NCI-H510A treated with DMSO at 0.1 percent for 48 hours (cell line): Measurements from ENCODE around the gene PGLYRP2.
"Not testable (repeated sequence)": the region's sequence is repeated elsewhere in the genome, so short reads cannot be mapped to it uniquely, and the experiment has no call there.

Experiments
- DNase-seq: peaks from one replicate; lab custom pipeline; 2025; lab: John Stamatoyannopoulos, UW

PGLYRP2 gene, protein sequence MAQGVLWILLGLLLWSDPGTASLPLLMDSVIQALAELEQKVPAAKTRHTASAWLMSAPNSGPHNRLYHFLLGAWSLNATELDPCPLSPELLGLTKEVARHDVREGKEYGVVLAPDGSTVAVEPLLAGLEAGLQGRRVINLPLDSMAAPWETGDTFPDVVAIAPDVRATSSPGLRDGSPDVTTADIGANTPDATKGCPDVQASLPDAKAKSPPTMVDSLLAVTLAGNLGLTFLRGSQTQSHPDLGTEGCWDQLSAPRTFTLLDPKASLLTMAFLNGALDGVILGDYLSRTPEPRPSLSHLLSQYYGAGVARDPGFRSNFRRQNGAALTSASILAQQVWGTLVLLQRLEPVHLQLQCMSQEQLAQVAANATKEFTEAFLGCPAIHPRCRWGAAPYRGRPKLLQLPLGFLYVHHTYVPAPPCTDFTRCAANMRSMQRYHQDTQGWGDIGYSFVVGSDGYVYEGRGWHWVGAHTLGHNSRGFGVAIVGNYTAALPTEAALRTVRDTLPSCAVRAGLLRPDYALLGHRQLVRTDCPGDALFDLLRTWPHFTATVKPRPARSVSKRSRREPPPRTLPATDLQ

DNA sequence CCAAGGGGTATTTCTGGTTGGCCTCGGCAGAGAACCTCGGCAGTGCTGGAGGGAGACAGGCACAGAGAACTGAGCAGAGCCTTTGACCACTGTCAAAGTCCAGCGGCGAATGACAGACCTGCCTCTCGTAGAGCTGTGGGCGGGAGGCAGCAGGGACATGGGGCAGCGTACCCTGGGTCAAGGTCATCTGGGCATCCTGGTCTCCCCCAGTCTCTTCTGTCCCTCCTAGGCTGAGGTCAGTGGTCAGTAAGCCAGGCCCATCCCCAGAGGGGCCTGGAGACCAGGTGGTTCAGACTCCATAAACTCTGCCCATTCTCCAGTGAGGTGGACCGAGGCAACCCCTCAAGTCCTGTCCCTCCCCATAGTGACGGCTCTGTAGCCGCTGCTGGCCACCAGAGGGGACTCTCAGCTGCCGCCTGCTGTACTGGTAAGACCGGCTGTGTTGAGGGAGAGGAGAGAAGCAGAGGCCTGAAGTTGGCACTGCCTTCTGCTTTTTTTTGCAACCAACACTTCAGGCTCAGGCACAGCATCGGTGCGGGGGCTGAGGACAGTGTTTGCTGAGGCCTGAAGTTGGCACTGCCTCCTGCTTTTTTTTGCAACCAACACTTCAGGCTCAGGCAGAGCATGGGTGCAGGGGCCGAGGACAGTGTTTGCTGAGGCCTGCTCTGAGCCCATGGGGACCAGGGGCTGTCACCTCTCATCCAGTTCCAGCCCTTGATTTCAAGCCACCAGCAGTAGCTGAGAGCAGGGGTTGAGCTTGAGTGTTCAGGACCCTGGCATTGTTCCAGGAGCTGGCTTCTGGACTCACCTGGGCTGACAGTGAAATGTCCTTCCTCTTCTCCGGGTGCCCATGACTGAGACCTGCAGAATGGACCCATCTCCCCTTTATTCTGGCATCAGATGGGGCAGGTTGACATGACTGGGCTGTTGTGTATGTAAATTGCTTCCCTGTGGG is at the start of gene PGLYRP2:
Gene PGLYRP2 (minus strand): TSS at position 111 of the 955 bp plus-strand sequence. CDS start 130 bp downstream, outside the sequence.
- no peak for DNase-seq

DNA sequence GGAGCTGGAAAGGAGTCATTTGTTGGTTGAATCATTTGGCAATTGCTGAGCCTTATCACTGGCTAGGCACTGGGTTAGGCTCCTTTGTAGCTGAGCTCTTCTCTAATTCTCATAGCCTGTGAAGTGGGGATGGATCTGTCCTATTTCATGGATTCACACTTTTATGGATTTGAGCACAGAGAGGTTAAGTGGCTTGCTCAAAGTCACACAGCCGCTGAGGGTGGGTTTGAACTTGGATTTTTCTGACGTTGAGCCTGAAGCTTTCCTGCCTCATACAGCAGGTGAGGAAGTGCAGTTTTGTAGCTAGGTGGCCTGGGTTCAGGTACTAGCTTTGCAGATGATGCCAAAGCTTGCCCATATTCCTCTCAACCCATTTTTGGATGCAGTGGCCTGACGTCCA is 48.4 kb upstream of the PGLYRP2 start:
- DNase-seq, result no peak

DNA sequence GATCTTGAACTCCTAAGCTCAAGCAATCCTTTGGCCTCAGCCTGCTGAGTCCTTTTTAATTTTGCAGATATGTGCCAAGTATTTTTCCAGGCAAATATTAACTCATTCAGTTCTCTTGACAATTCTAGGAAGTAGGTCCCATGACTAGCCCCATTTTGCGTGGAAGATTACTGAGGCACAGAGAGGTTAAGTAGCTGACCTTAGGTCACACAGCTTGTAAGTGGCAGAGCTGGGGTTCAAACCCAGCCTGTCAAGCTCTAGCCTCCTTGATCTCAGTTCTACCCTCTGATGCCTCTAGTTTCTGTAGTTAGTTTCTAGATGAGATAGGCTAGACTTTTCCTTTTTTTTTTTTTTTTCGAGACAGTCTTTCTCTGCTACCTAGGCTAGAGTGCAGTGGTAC is 47.1 kb upstream of the PGLYRP2 start:
- no peak for DNase-seq

DNA sequence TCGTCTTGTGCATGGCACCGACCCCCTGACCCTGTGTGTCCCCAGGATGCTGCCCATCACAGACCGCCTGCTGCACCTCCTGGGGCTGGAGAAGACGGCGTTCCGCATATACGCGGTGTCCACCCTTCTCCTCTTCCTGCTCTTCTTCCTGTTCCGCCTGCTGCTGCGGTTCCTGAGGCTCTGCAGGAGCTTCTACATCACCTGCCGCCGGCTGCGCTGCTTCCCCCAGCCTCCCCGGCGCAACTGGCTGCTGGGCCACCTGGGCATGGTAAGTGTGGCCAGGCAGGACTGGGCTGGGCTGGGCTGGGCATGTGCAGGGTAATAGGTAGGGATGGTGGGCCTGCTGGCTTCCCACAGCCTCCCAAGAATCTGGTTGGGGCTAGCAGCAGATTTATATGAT is 46.0 kb upstream of the PGLYRP2 start:
- no peak for DNase-seq

DNA sequence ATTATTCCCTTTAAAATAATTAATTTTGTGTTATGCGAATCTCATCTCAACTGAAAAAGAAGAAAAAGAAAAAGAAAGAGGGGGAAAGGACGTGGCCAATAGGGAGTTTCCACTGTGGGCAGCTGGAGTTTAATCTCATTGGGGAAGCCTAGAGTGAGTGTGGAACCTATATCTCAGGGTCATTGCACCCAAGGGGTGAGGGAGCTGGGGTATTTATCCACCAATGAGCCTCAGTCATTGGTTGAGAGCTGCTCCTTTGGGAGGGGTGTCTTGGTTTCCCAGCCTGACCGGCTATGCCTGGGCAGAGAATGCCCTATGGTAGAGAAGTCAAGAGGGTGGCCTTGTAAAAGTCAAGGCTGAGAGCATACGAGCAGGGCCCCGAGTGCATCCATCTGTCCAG is 45.5 kb upstream of the PGLYRP2 start:
- no peak for DNase-seq

DNA sequence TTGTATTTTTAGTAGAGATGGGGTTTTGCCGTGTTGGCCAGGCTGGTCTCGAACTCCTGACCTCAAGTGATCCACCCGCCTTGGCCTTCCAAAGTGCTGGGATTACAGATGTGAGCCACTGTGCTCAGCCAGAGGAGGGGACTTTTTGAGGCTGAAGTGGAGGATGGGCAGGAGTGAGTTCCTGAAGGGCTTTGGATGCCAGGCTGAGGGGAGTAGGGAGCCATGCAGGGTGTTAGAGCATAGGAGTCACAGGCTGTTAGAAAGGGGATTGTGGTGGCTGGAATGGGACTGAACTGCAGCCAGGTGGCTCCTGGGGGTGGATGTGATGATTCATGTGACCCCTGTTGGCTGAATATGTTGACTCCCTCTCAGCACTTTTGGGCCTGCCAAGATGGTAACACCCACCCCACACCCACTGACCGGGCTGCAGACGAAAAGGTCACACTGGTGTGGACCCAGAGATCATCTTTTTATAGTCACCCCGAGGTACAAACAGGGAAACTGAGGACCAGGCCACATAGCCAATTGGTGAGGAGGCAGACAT is 40.2 kb upstream of the PGLYRP2 start:
- no peak for DNase-seq

DNA sequence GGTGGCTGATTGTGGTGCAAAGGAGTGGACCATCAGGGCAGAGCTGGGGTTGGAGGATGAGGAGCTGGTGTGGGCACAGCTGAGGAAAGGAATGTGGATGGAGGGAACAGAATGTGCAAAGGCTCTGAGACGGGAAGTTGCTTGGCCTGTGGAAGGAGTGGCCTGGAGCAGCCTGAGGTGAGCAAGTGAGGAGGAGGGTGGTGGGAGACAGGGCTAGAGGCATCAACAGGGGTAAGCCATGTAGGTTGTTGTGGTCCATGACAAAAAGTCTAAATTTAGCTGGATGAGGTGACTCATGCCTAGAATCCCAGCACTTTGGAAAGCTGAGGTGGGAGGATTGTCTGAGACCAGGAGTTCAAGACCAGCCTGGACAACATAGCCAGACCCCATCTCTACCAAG is 38.5 kb upstream of the PGLYRP2 start:
- no peak for DNase-seq

DNA sequence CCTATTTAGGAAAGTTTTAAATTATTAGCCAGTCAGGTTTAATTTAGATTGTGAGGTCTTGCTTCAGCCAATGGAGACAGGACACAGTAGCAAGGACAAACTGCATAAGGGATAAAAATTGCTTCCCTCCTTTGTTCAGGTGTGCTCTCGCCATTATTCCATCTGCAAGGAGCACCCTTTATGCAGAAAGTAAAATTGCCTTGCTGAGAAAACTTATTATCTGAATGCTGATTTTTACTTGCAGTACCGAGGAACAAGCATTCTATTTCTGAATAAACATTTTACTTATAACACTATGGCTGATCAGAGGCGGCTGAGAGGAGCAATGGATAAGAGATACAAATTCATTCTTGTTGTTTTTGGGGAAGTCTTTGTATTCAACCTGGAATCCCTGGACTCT is 37.1 kb upstream of the PGLYRP2 start:
- no peak for DNase-seq

DNA sequence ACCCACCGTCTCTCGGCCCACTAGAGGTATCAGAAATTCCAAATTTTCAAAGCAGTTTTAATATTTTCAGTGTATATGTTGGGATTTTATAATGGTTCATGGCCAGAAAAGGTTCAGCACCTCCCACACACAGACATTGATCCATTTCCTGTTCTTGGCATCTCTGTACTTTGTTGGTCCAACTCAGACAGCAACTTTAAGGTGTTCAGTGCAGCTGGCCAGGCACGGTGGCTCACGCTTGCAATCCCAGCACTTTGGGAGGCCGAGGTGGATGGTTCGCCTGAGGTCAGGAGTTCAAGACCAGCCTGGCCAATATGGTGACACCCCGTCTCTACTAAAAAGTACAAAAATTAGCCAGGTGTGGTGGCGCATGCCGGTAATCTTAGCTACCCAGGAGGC is 35.9 kb upstream of the PGLYRP2 start:
- not testable (repeated sequence) for DNase-seq

DNA sequence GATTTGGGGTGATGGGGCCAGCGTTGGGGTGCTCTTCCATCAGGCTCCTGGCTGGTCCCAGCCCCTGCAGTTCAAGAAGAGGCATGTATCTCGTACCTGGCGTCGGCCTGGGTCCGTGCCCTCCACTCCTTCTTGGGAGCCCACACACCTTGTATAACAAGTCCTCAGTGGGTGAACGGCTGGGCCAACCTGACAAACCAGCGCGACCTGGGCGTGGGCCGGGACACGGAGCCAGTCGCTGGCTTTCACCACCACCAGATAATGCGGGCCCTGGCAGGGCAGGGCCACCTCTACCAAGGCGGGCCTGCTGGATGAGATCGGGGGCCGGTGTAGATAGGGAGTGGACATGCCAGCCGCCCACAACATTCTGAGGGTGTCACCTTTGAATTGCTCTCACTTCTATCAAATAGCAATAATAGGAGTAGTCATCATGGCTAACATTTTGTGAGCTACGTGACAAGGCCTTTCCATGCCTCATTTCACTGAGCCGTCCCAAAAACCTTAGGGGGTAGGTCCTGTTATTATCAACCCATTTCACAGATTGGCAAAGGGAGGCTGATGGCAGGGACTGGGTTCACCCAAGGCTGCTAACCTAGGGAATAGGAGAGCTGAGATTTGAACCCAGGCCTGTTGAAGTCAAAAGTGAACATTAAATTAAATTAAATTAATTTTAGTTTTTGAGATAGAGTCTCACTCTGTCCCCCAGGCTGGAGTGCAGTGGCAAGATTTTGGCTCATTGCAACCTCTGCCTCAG is 32.5 kb upstream of the PGLYRP2 start:
- DNase-seq, result no peak

DNA sequence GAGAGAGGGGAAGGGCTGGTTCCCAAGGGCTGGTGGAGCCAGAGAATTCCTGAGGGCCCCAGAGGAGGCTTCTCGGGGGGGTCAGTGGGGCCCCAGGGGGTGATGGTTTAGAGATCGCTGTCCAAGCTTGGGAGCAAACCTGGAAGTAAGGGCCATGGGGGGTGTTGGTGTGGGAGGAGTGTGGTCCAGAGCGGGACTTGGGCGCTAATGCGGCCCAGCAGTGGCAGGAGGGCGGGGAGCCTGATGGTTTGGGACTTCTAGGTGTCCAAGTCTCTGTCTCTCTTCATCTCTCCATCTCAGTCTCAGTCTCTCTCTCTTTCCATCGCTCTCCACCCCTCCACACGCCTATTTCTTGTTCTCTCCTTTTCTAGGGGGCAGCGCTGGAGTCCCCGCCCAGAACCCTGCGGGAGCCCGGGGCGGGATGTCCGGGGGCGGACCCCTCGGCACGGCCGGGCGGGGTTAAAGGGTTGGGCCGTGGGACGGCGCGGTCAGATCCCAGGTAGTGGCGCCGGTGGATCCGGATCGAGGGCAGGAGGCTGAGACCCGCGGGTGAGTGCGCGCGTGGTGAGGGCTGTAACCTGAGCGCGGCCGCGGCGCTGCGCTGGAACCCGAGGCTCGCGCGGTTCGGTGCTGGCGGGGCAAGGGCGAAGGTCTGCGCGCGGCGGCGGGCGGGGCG is 28.9 kb upstream of the PGLYRP2 start, which contains the start of gene CYP4F22:
Gene CYP4F22 (plus strand): TSS at position 491 of the 676 bp plus-strand sequence. CDS start 16,812 bp downstream, outside the sequence.
- DNase-seq, result no peak

DNA sequence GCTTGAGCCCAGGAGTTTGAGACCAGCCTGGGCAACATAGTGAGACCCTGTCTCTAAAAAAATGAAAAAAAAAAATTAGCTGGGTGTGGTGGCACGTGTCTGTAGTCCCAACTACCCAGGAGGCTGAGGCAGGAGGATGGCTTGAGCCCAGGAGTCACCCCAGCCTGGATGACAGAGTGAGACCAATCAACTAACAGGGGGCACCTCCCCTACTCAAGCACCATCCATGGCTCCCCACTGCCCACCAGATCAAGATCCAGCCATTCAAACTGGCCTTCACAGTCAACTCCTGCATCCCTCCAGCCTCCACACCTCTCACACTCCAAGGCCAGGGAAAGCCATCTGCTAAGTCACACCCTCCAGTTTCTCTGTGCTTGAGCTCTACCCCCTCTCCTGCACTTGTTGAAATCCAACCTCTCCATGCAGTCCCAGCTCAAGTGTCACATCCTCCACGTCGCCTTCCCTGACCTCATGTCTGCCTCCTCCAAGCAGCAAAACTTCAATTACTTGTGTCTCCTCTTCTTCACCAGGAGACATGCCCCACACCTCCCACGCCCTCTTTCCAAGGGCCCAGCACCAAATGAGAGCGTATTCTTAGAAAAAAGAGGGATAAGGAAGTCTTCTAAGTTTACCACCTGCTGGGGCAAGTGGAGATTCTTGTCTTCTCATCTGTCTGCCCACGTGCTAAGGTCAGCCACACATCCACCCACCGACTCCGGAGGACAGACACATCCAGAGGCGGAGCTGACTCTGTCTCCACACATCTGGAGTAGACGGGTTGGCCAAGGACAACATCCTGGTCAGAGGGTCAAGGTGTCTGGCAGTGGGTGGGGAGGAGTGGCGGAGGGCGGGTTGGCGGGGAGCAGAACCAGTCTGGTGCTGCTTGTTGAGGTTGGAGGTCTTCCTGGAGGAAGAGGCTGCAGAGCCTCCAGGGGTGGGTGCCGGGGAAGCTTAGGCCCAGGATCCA is 28.1 kb upstream of the PGLYRP2 start:
- no peak for DNase-seq

DNA sequence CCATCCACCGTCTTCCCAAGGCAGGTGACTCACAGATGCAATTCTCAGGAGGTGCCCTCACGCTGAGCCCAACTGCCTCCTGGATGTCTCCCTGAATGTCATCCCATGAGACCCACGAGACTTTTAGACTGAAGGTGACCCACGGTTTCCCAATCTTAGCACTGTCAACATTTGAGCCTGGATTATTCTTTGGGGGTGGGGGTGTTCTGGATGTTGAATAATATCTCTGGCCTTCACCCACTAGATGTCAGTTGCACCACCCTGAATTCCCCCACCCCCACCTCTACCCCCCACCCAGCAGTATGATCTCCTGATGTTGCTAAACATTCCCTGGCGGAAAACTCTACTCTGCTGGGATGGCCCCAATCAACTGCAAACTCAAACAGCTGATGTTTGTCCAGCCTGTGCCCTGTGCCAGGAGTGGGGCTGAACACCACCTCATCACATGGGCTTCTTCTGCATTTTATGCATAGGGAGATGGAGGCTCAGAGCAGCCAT is 26.8 kb upstream of the PGLYRP2 start:
- no peak for DNase-seq

DNA sequence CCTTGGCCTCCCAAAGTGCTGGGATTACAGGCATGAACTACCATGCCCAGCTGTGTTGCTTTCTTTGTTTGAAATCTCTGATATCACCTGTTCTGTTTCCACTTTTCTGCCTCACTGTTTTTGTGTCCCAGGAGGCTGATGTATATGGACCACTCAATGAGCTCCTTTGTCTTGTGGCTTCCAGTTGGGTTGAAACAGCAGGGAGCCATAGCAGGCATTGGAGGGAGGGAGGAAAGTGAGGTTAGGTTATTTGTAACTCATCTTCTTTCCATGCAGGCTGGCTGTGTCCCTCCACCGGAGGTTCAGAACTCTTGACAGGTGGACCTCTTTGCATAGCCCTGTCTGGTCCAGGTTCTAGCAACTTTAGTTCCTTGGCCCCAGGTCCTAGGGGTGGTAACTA is 23.0 kb upstream of the PGLYRP2 start:
- DNase-seq, result no peak

DNA sequence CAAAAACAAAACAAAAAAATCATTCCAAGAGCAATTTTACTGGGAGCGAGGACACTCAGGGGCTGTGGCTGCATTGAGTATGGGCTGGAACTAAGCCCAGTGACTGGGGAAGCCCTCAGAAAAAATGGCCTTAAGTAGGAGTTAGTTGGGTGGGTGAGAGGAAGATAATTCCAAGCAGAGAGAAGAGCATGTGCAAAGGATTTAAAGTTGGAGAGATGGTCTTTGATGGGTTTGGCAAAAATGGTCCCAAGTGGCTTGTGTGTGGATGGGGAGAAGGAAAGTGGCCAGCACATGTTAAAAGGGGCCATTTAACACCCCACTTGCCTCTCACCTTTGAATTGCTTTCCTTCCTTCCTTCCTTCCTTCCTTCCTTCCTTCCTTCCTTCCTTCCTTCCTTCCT is 22.3 kb upstream of the PGLYRP2 start:
- no peak for DNase-seq

DNA sequence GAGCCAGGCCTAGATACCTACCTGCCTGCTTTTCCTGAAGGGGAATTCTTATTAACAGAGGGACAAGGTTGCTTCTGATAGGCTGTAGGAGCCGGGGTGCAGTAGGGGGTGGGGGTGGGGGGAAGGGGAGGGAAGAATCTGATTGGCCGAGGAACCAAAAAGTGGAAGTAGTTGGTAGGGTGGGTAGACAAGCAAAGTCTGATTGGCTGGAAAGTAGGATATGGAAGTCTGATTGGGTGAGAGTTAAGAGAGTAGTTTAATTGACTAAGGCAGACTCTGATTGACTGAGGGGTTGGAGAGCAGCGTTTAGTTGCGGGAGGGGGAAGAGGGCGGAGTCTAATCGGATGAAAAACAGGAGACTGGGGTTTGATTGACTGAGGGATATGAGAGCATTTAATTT is 19.6 kb upstream of the PGLYRP2 start:
- DNase-seq, result no peak

DNA sequence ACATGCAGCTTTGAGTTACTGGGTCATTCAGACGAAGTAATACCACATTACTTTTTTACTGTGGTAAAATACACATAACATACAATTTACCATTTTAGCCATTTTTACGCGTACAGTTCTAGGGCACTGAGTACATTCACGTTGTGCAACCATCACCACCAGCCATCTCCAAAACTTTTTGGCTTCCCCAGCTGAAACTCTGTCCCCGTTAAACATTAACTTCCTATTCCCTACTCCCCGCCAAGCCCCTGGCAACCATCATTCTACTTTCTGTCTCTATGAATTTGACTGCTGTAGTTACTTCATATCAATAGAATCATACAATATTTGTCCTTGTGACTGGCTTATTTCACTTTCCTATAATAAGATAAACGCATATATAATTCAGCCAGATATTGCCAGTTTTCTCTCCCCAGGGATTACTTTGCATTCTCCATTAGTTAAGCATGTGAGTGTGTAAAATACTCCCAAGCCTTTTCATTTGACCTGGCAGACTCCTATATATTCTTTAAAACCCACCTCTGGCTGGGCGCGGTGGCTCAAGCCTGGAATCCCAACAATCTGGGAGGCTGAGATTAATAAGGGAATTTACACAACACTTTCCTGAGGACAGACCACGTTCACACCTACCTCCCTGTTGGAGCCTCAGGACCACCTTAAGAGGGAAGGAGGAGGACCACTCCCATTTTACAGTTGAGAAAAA is 19.0 kb upstream of the PGLYRP2 start:
- no peak for DNase-seq

DNA sequence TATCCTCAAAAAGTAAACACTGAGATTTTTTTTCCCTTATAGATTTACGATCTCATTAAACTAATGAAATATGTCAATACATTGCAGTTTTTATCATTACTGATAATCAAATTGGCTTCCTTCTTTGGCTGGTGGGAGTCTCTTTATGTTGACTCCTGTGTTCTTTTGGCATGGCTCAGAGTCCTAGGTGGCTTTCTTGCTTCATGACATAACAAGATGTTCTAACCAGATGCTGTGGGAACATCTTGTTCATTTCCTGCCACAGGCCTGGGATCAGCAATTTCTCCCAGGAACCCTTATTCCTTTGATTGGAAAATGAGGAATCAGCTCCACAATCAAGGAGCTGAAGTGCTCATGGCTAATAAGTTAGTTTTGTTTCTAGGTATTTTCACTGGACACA is 15.8 kb upstream of the PGLYRP2 start:
- DNase-seq, result no peak
